Common myeloid progenitor, CD34-positive (primary cell): ENCODE results near the gene PTPRM.

Experiments
- CTCF ChIA-PET: fragments of 350-600 bp; sonication (Branson Sonifier 250); formaldehyde crosslinking; loops from one replicate; lab custom pipeline; 2021; ENCODE audit warnings: antibody characterized with exemption; lab: Charles Lee
- POLR2A ChIA-PET: fragments of 350-600 bp; sonication (Branson Sonifier 250); formaldehyde crosslinking; loops from one replicate; lab custom pipeline; 2021; ENCODE audit warnings: antibody characterized with exemption; lab: Charles Lee
- DNase-seq, 3 donors: peaks; one replicate each; pipeline versions ENCODE4 v3.0.0 to v3.0.0-alpha.2; 2013
- H3K27ac ChIP-seq, 2 experiments: 1 replicate in 1 of 2; 2 replicates in 1 of 2; pipeline ENCODE4 v1.7.0; 2013; ENCODE audit warnings: inconsistent platforms in 2 of 2, low read length in 2 of 2, mild to moderate bottlenecking in 2 of 2, low read depth in 1 of 2, moderate library complexity in 1 of 2; ENCODE audit not compliant: severe bottlenecking in 2 of 2, insufficient read depth in 1 of 2, poor library complexity in 1 of 2
- H3K27me3 ChIP-seq, 5 experiments: replicated peaks in 2 of 5; 1 replicate in 3 of 5; 2 replicates in 2 of 5; pipeline versions ENCODE4 v1.6.1 to v1.7.0; 2013; ENCODE audit warnings: low read length in 4 of 5, mild to moderate bottlenecking in 2 of 5, moderate library complexity in 2 of 5, inconsistent platforms in 1 of 5; ENCODE audit not compliant: insufficient read depth in 5 of 5, control insufficient read depth in 4 of 5
- H3K36me3 ChIP-seq, 4 experiments: 1 replicate in 2 of 4; 2 replicates in 2 of 4; pipeline versions ENCODE4 v1.6.1 to v1.7.0; 2013; ENCODE audit warnings: low read length in 3 of 4, control low read depth in 1 of 4, mild to moderate bottlenecking in 1 of 4; ENCODE audit not compliant: control insufficient read depth in 4 of 4, insufficient read depth in 4 of 4
- H3K4me1 ChIP-seq, 4 experiments: 1 replicate in 3 of 4; 2 replicates in 1 of 4; pipeline versions ENCODE4 v1.6.1 to v1.7.1; 2013; ENCODE audit warnings: low read length in 3 of 4, mild to moderate bottlenecking in 3 of 4, control low read depth in 1 of 4, inconsistent platforms in 1 of 4, moderate library complexity in 1 of 4; ENCODE audit not compliant: control insufficient read depth in 4 of 4, insufficient read depth in 4 of 4; ENCODE audit errors: control extremely low read depth in 1 of 4
- H3K4me3 ChIP-seq, 7 experiments: 1 replicate in 4 of 7; 2 replicates in 3 of 7; pipeline versions ENCODE4 v1.5.1 to v1.7.0; 2013; ENCODE audit warnings: mild to moderate bottlenecking in 7 of 7, low read length in 6 of 7, moderate library complexity in 6 of 7, inconsistent platforms in 2 of 7, low read depth in 2 of 7, control low read depth in 1 of 7; ENCODE audit not compliant: insufficient read depth in 4 of 7, control insufficient read depth in 1 of 7; ENCODE audit errors: extremely low read depth in 1 of 7
- H3K9me3 ChIP-seq, 5 experiments: 1 replicate in 4 of 5; 2 replicates in 1 of 5; pipeline versions ENCODE4 v1.6.1 to v1.7.1; 2013; ENCODE audit warnings: low read length in 4 of 5, mild to moderate bottlenecking in 2 of 5, inconsistent platforms in 1 of 5, low read depth in 1 of 5, moderate library complexity in 1 of 5; ENCODE audit not compliant: control insufficient read depth in 4 of 5, insufficient read depth in 2 of 5; ENCODE audit errors: control extremely low read depth in 1 of 5
- WGBS: methylation state at CpG from one replicate; pipeline ENCODE4 v1.1.5; 2013; ENCODE audit not compliant: insufficient coverage; 5-methylcytosine and 5-hydroxymethylcytosine counted together

The PTPRM gene

GRCh38 chr18:7684357-7684756 lies 117.2 kb downstream of the PTPRM start:
- H3K4me1 ChIP-seq = peaks cover 0 to 3% (median 1%) of the 10 kb centered on the region in 4 experiments
- H3K27ac ChIP-seq = no peak overlapping the region
- H3K36me3 ChIP-seq = no peaks in the 10 kb centered on the region
- ChIA-PET CTCF (no interaction called here), POLR2A (no interaction called here)
- no peak for DNase-seq
- no peaks in the 10 kb centered on the region for H3K27me3 ChIP-seq
- no CpG with 5 or more reads among the region's 4 CpGs for WGBS
- no peak overlapping the region for H3K4me3 ChIP-seq
- H3K9me3 ChIP-seq = no peaks in the 10 kb centered on the region

GRCh38 chr18:7684966-7685365 lies 117.8 kb downstream of the PTPRM start:
- Histone ChIP-seq H3K4me1 (peaks cover 0 to 3% (median 1%) of the 10 kb centered on the region in 4 experiments), H3K4me3 (no peak overlapping the region), H3K27ac (no peak overlapping the region), H3K9me3 (no peaks in the 10 kb centered on the region), H3K36me3 (no peaks in the 10 kb centered on the region), H3K27me3 (no peaks in the 10 kb centered on the region)
- no peak for DNase-seq
- WGBS = no CpG with 5 or more reads among the region's 3 CpGs
- ChIA-PET CTCF (no interaction called here), POLR2A (no interaction called here)

- Histone ChIP-seq H3K36me3 (no peaks in the 10 kb centered on the region), H3K9me3 (no peaks in the 10 kb centered on the region), H3K4me3 (no peak overlapping the region), H3K27me3 (no peaks in the 10 kb centered on the region), H3K27ac (no peak overlapping the region), H3K4me1 (peaks cover 0 to 3% (median 1%) of the 10 kb centered on the region in 4 experiments)
- ChIA-PET CTCF (no interaction called here), POLR2A (no interaction called here)
- no peak for DNase-seq
- WGBS = no CpG with 5 or more reads among the region's 1 CpG
These were observed 119.2 kb downstream of the PTPRM start for GRCh38 chr18:7686278-7686677.

- CTCF ChIA-PET = no interaction called here
These were observed 121.5 kb downstream of the PTPRM start for GRCh38 chr18:7688580-7688979.

GRCh38 chr18:7691206-7691605 lies 124.1 kb downstream of the PTPRM start:
- Histone ChIP-seq H3K4me3 (no peak overlapping the region), H3K27me3 (no peaks in the 10 kb centered on the region), H3K27ac (no peak overlapping the region), H3K9me3 (no peaks in the 10 kb centered on the region), H3K4me1 (no peaks in the 10 kb centered on the region), H3K36me3 (no peaks in the 10 kb centered on the region)
- WGBS = no CpG with 5 or more reads among the region's 3 CpGs
- ChIA-PET CTCF (interaction anchor here (1.3 kb wide), 1 partner anchor 24 kb away, joined by 3 read pairs; no protein-coding TSS in a partner anchor), POLR2A (no interaction called here)
- DNase-seq = no peak

More at GRCh38 chr18:7688580-7688979, 121.5 kb downstream of the PTPRM start:
- H3K27ac ChIP-seq = no peak overlapping the region
- DNase-seq = no peak
- no peaks in the 10 kb centered on the region for H3K27me3 ChIP-seq
- POLR2A ChIA-PET = no interaction called here
- 90% methylated on average over 1 of the region's 3 CpGs for WGBS
- no peak overlapping the region for H3K4me3 ChIP-seq
- H3K36me3 ChIP-seq = no peaks in the 10 kb centered on the region
- peaks cover 0 to 3% (median 0%) of the 10 kb centered on the region in 4 experiments for H3K4me1 ChIP-seq
- H3K9me3 ChIP-seq = no peaks in the 10 kb centered on the region

- no peaks in the 10 kb centered on the region for H3K27me3 ChIP-seq
- no peak overlapping the region for H3K27ac ChIP-seq
- H3K4me3 ChIP-seq = no peak overlapping the region
- no peaks in the 10 kb centered on the region for H3K36me3 ChIP-seq
- no peaks in the 10 kb centered on the region for H3K4me1 ChIP-seq
- POLR2A ChIA-PET = no interaction called here
- H3K9me3 ChIP-seq = no peaks in the 10 kb centered on the region
- CTCF ChIA-PET = interaction anchor here (0.6 kb wide), 1 partner anchor 13 kb away, joined by 3 read pairs; no protein-coding TSS in a partner anchor
- WGBS = no CpG with 5 or more reads among the region's 3 CpGs
- DNase-seq = no peak
These were observed 129.7 kb downstream of the PTPRM start for GRCh38 chr18:7696780-7697179.

GRCh38 chr18:7697306-7697705 lies 130.2 kb downstream of the PTPRM start:
- Histone ChIP-seq H3K4me1 (no peaks in the 10 kb centered on the region), H3K4me3 (no peak overlapping the region), H3K27ac (no peak overlapping the region), H3K36me3 (no peaks in the 10 kb centered on the region), H3K27me3 (no peaks in the 10 kb centered on the region), H3K9me3 (no peaks in the 10 kb centered on the region)
- WGBS = no CpG with 5 or more reads among the region's 2 CpGs
- DNase-seq = no peak
- CTCF ChIA-PET = no interaction called here
- POLR2A ChIA-PET = no interaction called here
